ENCODE measurements around the gene TOP1.

- TF ChIP-seq TAF1 (IDR thresholded peaks at IDR 0.05; ENCODE audit: borderline replicate concordance, low read depth, low read length) (no peak), CTCF (IDR thresholded peaks at IDR 0.05) (no peak), EZH2phosphoT487 (IDR thresholded peaks at IDR 0.05; ENCODE audit: borderline replicate concordance, low read depth) (no peak), GABPA (IDR thresholded peaks at IDR 0.05; ENCODE audit: low read depth) (no peak), GATA2 (CRISPR knock-in tag; IDR thresholded peaks at IDR 0.05) (no peak), FOSL2 (IDR thresholded peaks at IDR 0.05; ENCODE audit: borderline replicate concordance, low read depth) (no peak), FOXM1 (IDR thresholded peaks at IDR 0.05; ENCODE audit: low read depth) (no peak), EP300 (IDR thresholded peaks at IDR 0.05; ENCODE audit: borderline replicate concordance in 1 of 2, low read depth in 1 of 2, low read length in 1 of 2) (no peak), FOXJ3 (CRISPR knock-in tag; IDR thresholded peaks at IDR 0.05) (no peak)
These were observed 32.3 kb upstream of the TOP1 start for GRCh38 chr20:40996326-40996725.
